ENCODE data around the gene MED22.
A peak's percentile ranks its signal among the peaks of the same experiment; 100 is the strongest.

The MED22 gene

GRCh38 chr9:133352635-133353340 lies 4.9 kb upstream of the MED22 start:
- no peak overlapping the region for H3K4me3 Mint-ChIP-seq
- no peaks in the 10 kb centered on the region for H3K27me3 Mint-ChIP-seq
- no peaks in the 10 kb centered on the region for H3K9me3 Mint-ChIP-seq
- H3K36me3 Mint-ChIP-seq = peaks cover 45% of the 10 kb centered on the region
- H3K4me1 Mint-ChIP-seq = peaks cover 64% of the 10 kb centered on the region
- no peak for ATAC-seq
- H3K27ac Mint-ChIP-seq = peak overlapping the region; percentile 67

GRCh38 chr9:133351908-133352634 lies 4.1 kb upstream of the MED22 start:
- Mint-ChIP-seq H3K9me3 (no peaks in the 10 kb centered on the region), H3K27ac (no peak overlapping the region), H3K27me3 (no peaks in the 10 kb centered on the region), H3K4me3 (no peak overlapping the region), H3K36me3 (peaks cover 43% of the 10 kb centered on the region), H3K4me1 (peaks cover 60% of the 10 kb centered on the region)
- ATAC-seq = peak; percentile 7

GRCh38 chr9:133351526-133351907 lies 3.6 kb upstream of the MED22 start:
- H3K27me3 Mint-ChIP-seq = no peaks in the 10 kb centered on the region
- no peak overlapping the region for H3K4me3 Mint-ChIP-seq
- H3K9me3 Mint-ChIP-seq = no peaks in the 10 kb centered on the region
- no peak overlapping the region for H3K27ac Mint-ChIP-seq
- ATAC-seq = no peak
- peaks cover 43% of the 10 kb centered on the region for H3K36me3 Mint-ChIP-seq
- peaks cover 61% of the 10 kb centered on the region for H3K4me1 Mint-ChIP-seq

- Mint-ChIP-seq H3K27me3 (no peaks in the 10 kb centered on the region), H3K36me3 (peaks cover 43% of the 10 kb centered on the region), H3K4me3 (peak overlapping the region; percentile 99), H3K27ac (peak overlapping the region; percentile 99), H3K9me3 (no peaks in the 10 kb centered on the region), H3K4me1 (peaks cover 64% of the 10 kb centered on the region)
- no peak for ATAC-seq
Observed at GRCh38 chr9:133349965-133350616, 2.2 kb upstream of the MED22 start.

GRCh38 chr9:133348718-133349573 lies 1.0 kb upstream of the MED22 start:
- Mint-ChIP-seq H3K4me3 (peak overlapping the region; percentile 99), H3K36me3 (peaks cover 43% of the 10 kb centered on the region), H3K27me3 (no peaks in the 10 kb centered on the region), H3K9me3 (no peaks in the 10 kb centered on the region), H3K4me1 (peaks cover 56% of the 10 kb centered on the region), H3K27ac (peak overlapping the region; percentile 99)
- ATAC-seq = no peak

- H3K4me1 Mint-ChIP-seq = peaks cover 49% of the 10 kb centered on the region
- H3K27ac Mint-ChIP-seq = peak overlapping the region; percentile 99
- no peaks in the 10 kb centered on the region for H3K27me3 Mint-ChIP-seq
- peaks cover 33% of the 10 kb centered on the region for H3K36me3 Mint-ChIP-seq
- peak overlapping the region; percentile 99 for H3K4me3 Mint-ChIP-seq
- ATAC-seq = peak; percentile 79
- H3K9me3 Mint-ChIP-seq = no peaks in the 10 kb centered on the region
Observed at GRCh38 chr9:133347515-133347984, 381 bp downstream of the MED22 start.

- peak overlapping the region; percentile 99 for H3K4me3 Mint-ChIP-seq
- no peaks in the 10 kb centered on the region for H3K27me3 Mint-ChIP-seq
- peaks cover 46% of the 10 kb centered on the region for H3K36me3 Mint-ChIP-seq
- H3K9me3 Mint-ChIP-seq = no peaks in the 10 kb centered on the region
- ATAC-seq = no peak
- peaks cover 56% of the 10 kb centered on the region for H3K4me1 Mint-ChIP-seq
- H3K27ac Mint-ChIP-seq = peak overlapping the region; percentile 99
Observed at GRCh38 chr9:133346021-133346785, 1.7 kb downstream of the MED22 start.

- ATAC-seq = no peak
- Mint-ChIP-seq H3K4me1 (peaks cover 62% of the 10 kb centered on the region), H3K36me3 (peaks cover 50% of the 10 kb centered on the region), H3K27me3 (no peaks in the 10 kb centered on the region), H3K4me3 (no peak overlapping the region), H3K9me3 (no peaks in the 10 kb centered on the region), H3K27ac (no peak overlapping the region)
Observed at GRCh38 chr9:133345596-133345995, 2.3 kb downstream of the MED22 start.

- H3K36me3 Mint-ChIP-seq = peaks cover 50% of the 10 kb centered on the region
- H3K27ac Mint-ChIP-seq = no peak overlapping the region
- no peaks in the 10 kb centered on the region for H3K9me3 Mint-ChIP-seq
- no peak overlapping the region for H3K4me3 Mint-ChIP-seq
- ATAC-seq = no peak
- H3K27me3 Mint-ChIP-seq = no peaks in the 10 kb centered on the region
- H3K4me1 Mint-ChIP-seq = peaks cover 63% of the 10 kb centered on the region
Observed at GRCh38 chr9:133344979-133345378, 3.0 kb downstream of the MED22 start.

- H3K36me3 Mint-ChIP-seq = peaks cover 50% of the 10 kb centered on the region
- H3K27ac Mint-ChIP-seq = no peak overlapping the region
- H3K27me3 Mint-ChIP-seq = no peaks in the 10 kb centered on the region
- no peaks in the 10 kb centered on the region for H3K9me3 Mint-ChIP-seq
- H3K4me3 Mint-ChIP-seq = no peak overlapping the region
- ATAC-seq = no peak
- peaks cover 63% of the 10 kb centered on the region for H3K4me1 Mint-ChIP-seq
Observed at GRCh38 chr9:133344071-133344470, 3.9 kb downstream of the MED22 start.

GRCh38 chr9:133342570-133342969 lies 5.4 kb downstream of the MED22 start:
- peaks cover 48% of the 10 kb centered on the region for H3K36me3 Mint-ChIP-seq
- no peaks in the 10 kb centered on the region for H3K27me3 Mint-ChIP-seq
- peak overlapping the region; percentile 79 for H3K27ac Mint-ChIP-seq
- H3K9me3 Mint-ChIP-seq = no peaks in the 10 kb centered on the region
- H3K4me1 Mint-ChIP-seq = peaks cover 65% of the 10 kb centered on the region
- ATAC-seq = no peak
- no peak overlapping the region for H3K4me3 Mint-ChIP-seq

- no peaks in the 10 kb centered on the region for H3K9me3 Mint-ChIP-seq
- no peak overlapping the region for H3K4me3 Mint-ChIP-seq
- no peaks in the 10 kb centered on the region for H3K27me3 Mint-ChIP-seq
- ATAC-seq = no peak
- peaks cover 48% of the 10 kb centered on the region for H3K36me3 Mint-ChIP-seq
- H3K27ac Mint-ChIP-seq = peak overlapping the region; percentile 79
- H3K4me1 Mint-ChIP-seq = peaks cover 66% of the 10 kb centered on the region
Observed at GRCh38 chr9:133342069-133342406, 5.9 kb downstream of the MED22 start.

GRCh38 chr9:133341369-133342068 lies 6.4 kb downstream of the MED22 start:
- ATAC-seq = peak; percentile 62
- H3K4me3 Mint-ChIP-seq = no peak overlapping the region
- peaks cover 48% of the 10 kb centered on the region for H3K36me3 Mint-ChIP-seq
- peak overlapping the region; percentile 79 for H3K27ac Mint-ChIP-seq
- no peaks in the 10 kb centered on the region for H3K9me3 Mint-ChIP-seq
- H3K27me3 Mint-ChIP-seq = no peaks in the 10 kb centered on the region
- peaks cover 65% of the 10 kb centered on the region for H3K4me1 Mint-ChIP-seq

- peaks cover 65% of the 10 kb centered on the region for H3K4me1 Mint-ChIP-seq
- peak overlapping the region; percentile 79 for H3K27ac Mint-ChIP-seq
- H3K4me3 Mint-ChIP-seq = no peak overlapping the region
- H3K9me3 Mint-ChIP-seq = no peaks in the 10 kb centered on the region
- no peak for ATAC-seq
- peaks cover 52% of the 10 kb centered on the region for H3K36me3 Mint-ChIP-seq
- no peaks in the 10 kb centered on the region for H3K27me3 Mint-ChIP-seq
Observed at GRCh38 chr9:133340916-133341315, 7.0 kb downstream of the MED22 start.
